Measurements from ENCODE around the gene VAV2.

GRCh38 chr9:133767625-133768024 is 224.5 kb downstream of the VAV2 start:
- no peak for TF ChIP-seq EGR1 (conservative IDR thresholded peaks at IDR 0.05)
- no peak for TF ChIP-seq ZBTB17 (CRISPR knock-in tag; IDR thresholded peaks at IDR 0.05)
- TF ChIP-seq, protein P1, sequence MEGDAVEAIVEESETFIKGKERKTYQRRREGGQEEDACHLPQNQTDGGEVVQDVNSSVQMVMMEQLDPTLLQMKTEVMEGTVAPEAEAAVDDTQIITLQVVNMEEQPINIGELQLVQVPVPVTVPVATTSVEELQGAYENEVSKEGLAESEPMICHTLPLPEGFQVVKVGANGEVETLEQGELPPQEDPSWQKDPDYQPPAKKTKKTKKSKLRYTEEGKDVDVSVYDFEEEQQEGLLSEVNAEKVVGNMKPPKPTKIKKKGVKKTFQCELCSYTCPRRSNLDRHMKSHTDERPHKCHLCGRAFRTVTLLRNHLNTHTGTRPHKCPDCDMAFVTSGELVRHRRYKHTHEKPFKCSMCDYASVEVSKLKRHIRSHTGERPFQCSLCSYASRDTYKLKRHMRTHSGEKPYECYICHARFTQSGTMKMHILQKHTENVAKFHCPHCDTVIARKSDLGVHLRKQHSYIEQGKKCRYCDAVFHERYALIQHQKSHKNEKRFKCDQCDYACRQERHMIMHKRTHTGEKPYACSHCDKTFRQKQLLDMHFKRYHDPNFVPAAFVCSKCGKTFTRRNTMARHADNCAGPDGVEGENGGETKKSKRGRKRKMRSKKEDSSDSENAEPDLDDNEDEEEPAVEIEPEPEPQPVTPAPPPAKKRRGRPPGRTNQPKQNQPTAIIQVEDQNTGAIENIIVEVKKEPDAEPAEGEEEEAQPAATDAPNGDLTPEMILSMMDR (IDR thresholded peaks at IDR 0.05 in 2 of 3, conservative IDR thresholded peaks at IDR 0.05 in 1 of 3; ENCODE audit: insufficient read depth in 2 of 3, low read depth in 1 of 3, low read length in 3 of 3) = no peak
- TF ChIP-seq LARP7 (IDR thresholded peaks at IDR 0.05) = no peak
- no peak for TF ChIP-seq PTTG1 (tag; IDR thresholded peaks at IDR 0.05; ENCODE audit: low read depth)
- TF ChIP-seq, protein P2, sequence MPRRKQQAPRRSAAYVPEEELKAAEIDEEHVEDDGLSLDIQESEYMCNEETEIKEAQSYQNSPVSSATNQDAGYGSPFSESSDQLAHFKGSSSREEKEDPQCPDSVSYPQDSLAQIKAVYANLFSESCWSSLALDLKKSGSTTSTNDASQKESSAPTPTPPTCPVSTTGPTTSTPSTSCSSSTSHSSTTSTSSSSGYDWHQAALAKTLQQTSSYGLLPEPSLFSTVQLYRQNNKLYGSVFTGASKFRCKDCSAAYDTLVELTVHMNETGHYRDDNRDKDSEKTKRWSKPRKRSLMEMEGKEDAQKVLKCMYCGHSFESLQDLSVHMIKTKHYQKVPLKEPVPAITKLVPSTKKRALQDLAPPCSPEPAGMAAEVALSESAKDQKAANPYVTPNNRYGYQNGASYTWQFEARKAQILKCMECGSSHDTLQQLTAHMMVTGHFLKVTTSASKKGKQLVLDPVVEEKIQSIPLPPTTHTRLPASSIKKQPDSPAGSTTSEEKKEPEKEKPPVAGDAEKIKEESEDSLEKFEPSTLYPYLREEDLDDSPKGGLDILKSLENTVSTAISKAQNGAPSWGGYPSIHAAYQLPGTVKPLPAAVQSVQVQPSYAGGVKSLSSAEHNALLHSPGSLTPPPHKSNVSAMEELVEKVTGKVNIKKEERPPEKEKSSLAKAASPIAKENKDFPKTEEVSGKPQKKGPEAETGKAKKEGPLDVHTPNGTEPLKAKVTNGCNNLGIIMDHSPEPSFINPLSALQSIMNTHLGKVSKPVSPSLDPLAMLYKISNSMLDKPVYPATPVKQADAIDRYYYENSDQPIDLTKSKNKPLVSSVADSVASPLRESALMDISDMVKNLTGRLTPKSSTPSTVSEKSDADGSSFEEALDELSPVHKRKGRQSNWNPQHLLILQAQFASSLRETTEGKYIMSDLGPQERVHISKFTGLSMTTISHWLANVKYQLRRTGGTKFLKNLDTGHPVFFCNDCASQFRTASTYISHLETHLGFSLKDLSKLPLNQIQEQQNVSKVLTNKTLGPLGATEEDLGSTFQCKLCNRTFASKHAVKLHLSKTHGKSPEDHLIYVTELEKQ (CRISPR knock-in tag; IDR thresholded peaks at IDR 0.05) = no peak
- TF ChIP-seq BACH1 (tag; IDR thresholded peaks at IDR 0.05) = no peak
- no peak for TF ChIP-seq GATA2 (CRISPR knock-in tag; IDR thresholded peaks at IDR 0.05)

Data from K562 (cell line).